M059J (cell line): ENCODE results near the gene DTNB. TPM values are rescaled to one million over a fixed set of nuclear protein-coding genes. Genes with fewer than 3 reads are reported as not detected.

ENCODE experiments used
- total RNA-seq: library from RNA; depleted of rRNA; stranded (reverse); fragments of >200 nt; shearing (Covaris generic); gene quantifications from 2 replicates; pipeline ENCODE4 v1.2.3, GENCODE V29; 2014; rRNA removed

The DTNB gene
- total RNA-seq, 1 experiment from 2014 or later: 12.2 TPM

Other genes with a start within 250 kb of the DTNB start
- 4.7 and 8.0 TPM in 2 replicates for gene ASXL2, start 204.9 kb upstream of the DTNB start, total RNA-seq